Measurements from ENCODE around the gene CALHM6. TPM values are rescaled to one million over a fixed set of nuclear protein-coding genes. Genes with fewer than 3 reads are reported as not detected.
"Not testable (repeated sequence)": the region's sequence is repeated elsewhere in the genome, so short reads cannot be mapped to it uniquely, and the experiment has no call there.

Gene CALHM6
- total RNA-seq, 6 donors from 2014 or later = 2.7 to 23.0 (median 7.1) TPM; not detected in 2

- Histone ChIP-seq H3K36me3 (no peaks in the 10 kb centered on the region), H3K9me3 (no peaks in the 10 kb centered on the region), H3K4me1 (no peaks in the 10 kb centered on the region), H3K27me3 (no peaks in the 10 kb centered on the region), H3K27ac (no peak overlapping the region), H3K4me3 (no peak overlapping the region)
- 72 to 74% methylated on average over 2 of the region's 2 CpGs for WGBS, 2 donors
- ATAC-seq (ENCODE audit: low FRiP score in 2 of 2) (no peak), DNase-seq (no peak)
- no peak for TF ChIP-seq EP300 (IDR thresholded peaks at IDR 0.05)
These were observed 22.4 kb downstream of the CALHM6 start for GRCh38 chr6:116483616-116484015.

DNA sequence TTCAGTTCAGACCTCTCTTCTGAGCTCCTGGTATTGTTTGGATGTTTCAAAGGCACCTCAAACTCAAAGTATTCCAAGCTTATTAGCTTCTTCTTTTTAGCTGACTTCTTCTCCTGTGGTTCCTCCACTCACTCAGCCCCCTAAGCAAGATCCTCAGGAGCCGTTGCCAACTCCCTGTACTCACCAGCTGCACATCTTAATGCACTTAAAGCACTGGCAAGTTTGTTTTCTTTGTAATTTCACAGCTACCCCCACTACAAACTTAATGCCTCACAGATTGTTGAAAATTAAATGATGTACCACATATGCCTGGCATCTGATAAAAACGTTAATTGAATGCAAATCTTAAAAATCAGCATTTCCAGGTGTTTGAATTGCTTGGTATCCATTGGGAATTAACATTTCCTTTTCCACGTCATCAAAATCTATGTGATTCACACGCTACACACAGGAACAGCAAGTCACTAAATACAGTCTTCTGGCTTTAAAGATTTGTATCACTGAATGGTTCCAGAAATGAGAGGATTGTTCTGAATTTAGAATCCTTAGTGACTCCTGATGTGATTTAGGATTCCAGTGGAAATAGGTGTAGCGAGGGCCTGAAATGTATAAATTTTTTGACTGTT lies 24.5 kb downstream of the CALHM6 start:
- Histone ChIP-seq H3K4me1 (no peaks in the 10 kb centered on the region), H3K36me3 (no peaks in the 10 kb centered on the region), H3K4me3 (no peak overlapping the region), H3K9me3 (no peaks in the 10 kb centered on the region), H3K27me3 (no peaks in the 10 kb centered on the region), H3K27ac (no peak overlapping the region)
- ATAC-seq (ENCODE audit: low FRiP score in 2 of 2) (no peak), DNase-seq (no peak)
- 75 to 80% methylated on average over 5 of the region's 5 CpGs for WGBS, 2 donors
- TF ChIP-seq POLR2AphosphoS5 (IDR thresholded peaks at IDR 0.05) = no peak
- TF ChIP-seq, protein P1, sequence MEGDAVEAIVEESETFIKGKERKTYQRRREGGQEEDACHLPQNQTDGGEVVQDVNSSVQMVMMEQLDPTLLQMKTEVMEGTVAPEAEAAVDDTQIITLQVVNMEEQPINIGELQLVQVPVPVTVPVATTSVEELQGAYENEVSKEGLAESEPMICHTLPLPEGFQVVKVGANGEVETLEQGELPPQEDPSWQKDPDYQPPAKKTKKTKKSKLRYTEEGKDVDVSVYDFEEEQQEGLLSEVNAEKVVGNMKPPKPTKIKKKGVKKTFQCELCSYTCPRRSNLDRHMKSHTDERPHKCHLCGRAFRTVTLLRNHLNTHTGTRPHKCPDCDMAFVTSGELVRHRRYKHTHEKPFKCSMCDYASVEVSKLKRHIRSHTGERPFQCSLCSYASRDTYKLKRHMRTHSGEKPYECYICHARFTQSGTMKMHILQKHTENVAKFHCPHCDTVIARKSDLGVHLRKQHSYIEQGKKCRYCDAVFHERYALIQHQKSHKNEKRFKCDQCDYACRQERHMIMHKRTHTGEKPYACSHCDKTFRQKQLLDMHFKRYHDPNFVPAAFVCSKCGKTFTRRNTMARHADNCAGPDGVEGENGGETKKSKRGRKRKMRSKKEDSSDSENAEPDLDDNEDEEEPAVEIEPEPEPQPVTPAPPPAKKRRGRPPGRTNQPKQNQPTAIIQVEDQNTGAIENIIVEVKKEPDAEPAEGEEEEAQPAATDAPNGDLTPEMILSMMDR (IDR thresholded peaks at IDR 0.05) = no peak
- TF ChIP-seq POLR2A (IDR thresholded peaks at IDR 0.05) = no peak
- TF ChIP-seq EP300 (IDR thresholded peaks at IDR 0.05) = no peak

DNA sequence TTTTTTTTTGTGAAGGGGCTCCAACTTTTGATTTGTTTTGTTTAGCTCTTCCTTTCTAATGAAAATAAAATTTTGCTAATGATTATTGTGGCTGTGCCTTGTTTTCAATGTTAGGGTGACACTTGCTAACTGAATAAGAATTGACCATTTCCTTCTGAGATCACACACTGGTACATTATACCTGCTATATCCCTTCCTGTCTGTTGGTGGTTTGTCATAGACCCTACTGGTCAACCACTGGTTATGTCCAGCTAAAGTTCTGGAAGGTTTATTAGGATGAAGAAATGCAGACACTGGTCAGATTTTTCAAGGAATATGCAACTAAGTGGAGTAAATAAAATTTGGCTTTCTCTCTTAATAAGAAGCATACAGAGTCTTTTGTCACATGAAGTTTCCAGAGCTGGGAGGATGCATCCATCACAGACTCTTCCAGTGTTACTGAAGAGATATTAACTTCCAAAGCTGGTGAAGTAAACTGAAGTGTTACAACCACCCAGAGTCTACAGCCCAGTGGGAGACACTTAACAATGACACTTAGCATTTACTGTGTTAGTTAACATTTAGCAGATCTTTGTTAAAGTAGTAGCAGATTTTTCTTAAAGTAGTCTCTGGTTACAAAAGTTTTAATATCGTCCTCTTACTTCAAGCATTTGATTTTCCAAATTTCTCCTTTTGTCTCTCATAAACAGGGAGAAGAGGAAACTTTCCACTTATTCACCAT lies 30.6 kb downstream of the CALHM6 start:
- 87 to 91% methylated on average over 1 of the region's 1 CpG for WGBS, 2 donors
- no peak overlapping the region for H3K27ac ChIP-seq
- no peaks in the 10 kb centered on the region for H3K27me3 ChIP-seq
- H3K4me3 ChIP-seq = no peak overlapping the region
- ATAC-seq (ENCODE audit: low FRiP score in 2 of 2) = no peak
- no peak for DNase-seq
- no peaks in the 10 kb centered on the region for H3K4me1 ChIP-seq
- no peak for TF ChIP-seq EP300 (IDR thresholded peaks at IDR 0.05)
- no peak for TF ChIP-seq POLR2AphosphoS5 (IDR thresholded peaks at IDR 0.05)
- TF ChIP-seq, protein P1 (IDR thresholded peaks at IDR 0.05) = no peak
- TF ChIP-seq POLR2A (IDR thresholded peaks at IDR 0.05) = no peak
- no peaks in the 10 kb centered on the region for H3K9me3 ChIP-seq
- no peaks in the 10 kb centered on the region for H3K36me3 ChIP-seq

DNA sequence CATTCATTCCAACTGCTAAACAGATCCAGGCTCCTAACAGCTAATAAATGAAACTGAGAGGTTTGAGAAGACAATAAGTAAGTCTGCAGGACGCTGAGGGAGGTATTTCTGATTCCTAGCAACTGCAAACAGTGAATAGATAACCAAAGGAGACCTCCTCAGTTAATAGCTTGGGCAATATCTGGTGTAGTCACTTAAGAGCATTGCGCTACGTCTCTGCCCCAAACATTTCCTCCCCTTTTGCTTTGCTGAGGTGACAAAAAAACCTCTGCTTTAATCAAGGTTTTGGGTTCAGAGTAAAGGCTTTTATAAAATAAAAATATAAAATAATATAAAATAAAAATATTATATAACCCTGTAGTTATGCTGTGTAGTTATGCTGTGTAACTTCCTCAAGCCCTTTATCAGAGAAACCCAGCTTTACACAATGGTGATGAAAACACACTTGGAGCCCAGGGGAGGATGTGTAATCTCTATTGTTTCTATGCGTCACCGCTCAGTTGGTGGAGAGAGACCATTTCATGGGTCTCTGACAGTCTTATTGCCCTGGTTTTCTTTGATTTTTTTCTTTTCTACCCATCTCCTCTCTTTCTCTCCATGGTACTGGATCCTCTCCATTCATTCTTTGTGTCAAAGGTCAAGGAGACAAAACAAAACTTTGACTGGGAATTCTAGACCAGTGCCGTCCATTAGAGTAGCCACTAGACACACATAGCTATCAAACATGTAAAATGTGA lies 31.3 kb downstream of the CALHM6 start:
- no peaks in the 10 kb centered on the region for H3K4me1 ChIP-seq
- no peak for ATAC-seq (ENCODE audit: low FRiP score in 2 of 2)

DNA sequence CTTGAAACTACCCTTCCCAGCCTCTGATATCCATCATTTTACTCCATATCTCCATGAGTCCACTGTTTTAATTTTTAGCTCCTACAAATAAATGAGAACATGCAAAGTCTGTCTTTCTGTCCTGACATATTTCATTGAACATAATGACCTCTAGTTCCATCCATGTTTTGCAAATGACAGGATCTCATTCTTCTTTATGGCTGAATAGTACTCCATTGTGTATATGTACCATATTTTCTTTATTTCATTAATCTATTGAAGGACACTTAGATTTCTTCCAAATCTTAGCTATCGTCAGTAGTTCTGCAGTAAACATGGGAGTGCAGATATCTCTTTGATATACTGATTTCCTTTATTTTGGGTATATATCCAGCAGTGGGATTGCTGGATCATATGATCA lies 34.0 kb downstream of the CALHM6 start:
- not testable (repeated sequence) for ATAC-seq (ENCODE audit: low FRiP score in 2 of 2)
- WGBS, 2 donors = 95 to 100% methylated on average over 1 of the region's 1 CpG

More for the DNA sequence above, 31.3 kb downstream of the CALHM6 start:
- no peaks in the 10 kb centered on the region for H3K36me3 ChIP-seq
- H3K4me3 ChIP-seq = no peak overlapping the region
- TF ChIP-seq, protein P1 (IDR thresholded peaks at IDR 0.05) = no peak
- TF ChIP-seq EP300 (IDR thresholded peaks at IDR 0.05) (no peak), POLR2AphosphoS5 (IDR thresholded peaks at IDR 0.05) (no peak), POLR2A (IDR thresholded peaks at IDR 0.05) (no peak)
- no peaks in the 10 kb centered on the region for H3K9me3 ChIP-seq
- WGBS, 2 donors = 69 to 81% methylated on average over 6 of the region's 6 CpGs
- no peak overlapping the region for H3K27ac ChIP-seq
- H3K27me3 ChIP-seq = no peaks in the 10 kb centered on the region
- no peak for DNase-seq

More for the DNA sequence above, 34.0 kb downstream of the CALHM6 start:
- H3K4me1 ChIP-seq, DNase-seq, H3K27me3 ChIP-seq, H3K9me3 ChIP-seq, H3K36me3 ChIP-seq, H3K27ac ChIP-seq, H3K4me3 ChIP-seq: not testable (repeated sequence)
